Stomach (tissue), 4 donors: Measurements from ENCODE around the gene FNTB.

ENCODE experiments used
- CTCF ChIP-seq, 7 experiments: fragments of 450-650 bp in 4 of 7; fragments of 200-600 bp in 3 of 7; sonication (generic) in 3 of 7; IDR thresholded peaks; one replicate each; pipeline ENCODE4 v1.5.1; 2016 to 2019; ENCODE audit warnings: antibody characterized with exemption in 7 of 7, control low read depth in 2 of 7, mild to moderate bottlenecking in 1 of 7
- POLR2AphosphoS5 ChIP-seq, 3 donors: sonication (generic); formaldehyde crosslinking; IDR thresholded peaks; one replicate each; pipeline ENCODE4 v1.6.1; 2016; ENCODE audit warnings: antibody characterized with exemption in 3 of 3

- no peak for TF ChIP-seq POLR2AphosphoS5 (IDR thresholded peaks at IDR 0.05)
- no peak for TF ChIP-seq CTCF (IDR thresholded peaks at IDR 0.05)
Observed at GRCh38 chr14:64990296-64990695, 3.6 kb downstream of the FNTB start.
